Nasal cavity respiratory epithelium epithelial cell of viscerocranial mucosa (primary cell): ENCODE results near the gene CD48. TPM values are rescaled to one million over a fixed set of nuclear protein-coding genes. Genes with fewer than 3 reads are reported as not detected.

ENCODE experiments used
- total RNA-seq: library from RNA; depleted of rRNA; stranded (reverse); fragments of >200 nt; gene quantifications from 2 replicates; pipeline ENCODE4 v1.2.3, GENCODE V29; 2014

CD48 gene
- not detected in 2 replicates for total RNA-seq

GRCh38 chr1:160711602-160712311 lies at the start of gene CD48:
TSS of gene CD48 (minus strand) at chr1:160711822. CDS start at chr1:160711763, 59 bp downstream.

GRCh38 chr1:160739098-160739511 lies 27.5 kb upstream of the CD48 start, which contains the start of gene SLAMF7:
TSS of gene SLAMF7 (plus strand) at chr1:160739247. CDS start at chr1:160739302, 55 bp downstream.

GRCh38 chr1:160646711-160647328 lies 64.8 kb downstream of the CD48 start, which contains the start of gene SLAMF1:
TSS of gene SLAMF1 (minus strand) at chr1:160647044. CDS start at chr1:160646945, 99 bp downstream.

Other genes starting within 250 kb of the CD48 start
- gene SLAMF6, start 188.6 kb downstream of the CD48 start, total RNA-seq: not detected in 2 replicates
- gene CD84, start 132.3 kb downstream of the CD48 start, total RNA-seq: not detected in 2 replicates
- gene SLAMF1, start 64.8 kb downstream of the CD48 start, total RNA-seq: not detected in 2 replicates
- 2.4 and 4.6 TPM in 2 replicates for gene SLAMF7, start 27.4 kb upstream of the CD48 start, total RNA-seq
- not detected in 2 replicates for gene LY9, start 84.4 kb upstream of the CD48 start, total RNA-seq
- not detected in 2 replicates for gene CD244, start 151.1 kb upstream of the CD48 start, total RNA-seq
- not detected in 2 replicates for gene ITLN1, start 173.4 kb upstream of the CD48 start, total RNA-seq
- 0.21 TPM in 1 of 2 replicates, not detected in the other for gene ITLN2, start 243.0 kb upstream of the CD48 start, total RNA-seq